NB4 (cell line): ENCODE data around the gene SEMA6D.

ENCODE experiments used
- CTCF ChIP-seq: IDR thresholded peaks from one replicate; pipeline ENCODE4 v1.5.1; 2012; ENCODE audit warnings: low read depth, low read length
- MAX ChIP-seq: IDR thresholded peaks from 2 replicates; pipeline ENCODE4 v1.6.1; 2011; ENCODE audit warnings: low read depth, low read length

- TF ChIP-seq CTCF (no peak), MAX (no peak)
Measured at GRCh38 chr15:47707391-47707790, 9.9 kb upstream of the SEMA6D start.
